Measurements from ENCODE around the gene UTS2. TPM values are rescaled to one million over a fixed set of nuclear protein-coding genes. Genes with fewer than 3 reads are reported as not detected.

The UTS2 gene
- total and polyA plus RNA-seq, 2 of the 8 experiments (the other 6 are each of a cell fraction or from before 2014, with no cell fraction given), result not detected

GRCh38 chr1:7869136-7869920 is 16.5 kb upstream of the UTS2 start:
- H3K79me2 ChIP-seq (ENCODE audit: control insufficient read depth in 1 of 2, insufficient read depth in 2 of 2, low read length in 2 of 2), result no peaks in the 10 kb centered on the region
- 92% methylated on average over 16 of the region's 16 CpGs; no CpG with 5 or more reads in 1 of the 2 experiments for WGBS, 2 experiments (ENCODE audit: extremely low coverage in 1 of 2, insufficient coverage in 1 of 2, insufficient read length in 1 of 2, insufficient replicate concordance in 2 of 2, low coverage in 1 of 2, low lambda C conversion rate in 2 of 2, missing lambda C conversion rate in 1 of 2)
- H3K23me2 ChIP-seq (ENCODE audit: low read depth, low read length), result no peaks in the 10 kb centered on the region

More at GRCh38 chr1:7869136-7869920, 16.5 kb upstream of the UTS2 start:
- no peak overlapping the region for H2BK5ac ChIP-seq (ENCODE audit: low read depth, low read length)
- H4K20me1 ChIP-seq (replicated peaks in 1 of 2; ENCODE audit: control insufficient read depth in 1 of 2, insufficient read depth in 2 of 2, low read length in 2 of 2), result no peaks in the 10 kb centered on the region
- H3K14ac ChIP-seq (ENCODE audit: insufficient read length), result no peak overlapping the region
- no peak overlapping the region for H3K23ac ChIP-seq (ENCODE audit: insufficient read length)
- FAIRE-seq, result no peak
- no peaks in the 10 kb centered on the region for H3K27me3 ChIP-seq (replicated peaks in 1 of 4; ENCODE audit: control insufficient read depth in 3 of 4, extremely low read depth in 1 of 4, insufficient read depth in 3 of 4, low read length in 3 of 4)
- H2BK12ac ChIP-seq (ENCODE audit: low read depth, low read length), result no peak overlapping the region
- H3K18ac ChIP-seq (ENCODE audit: extremely low read depth, low read length), result no peak overlapping the region
- H2BK20ac ChIP-seq (ENCODE audit: low read length), result no peak overlapping the region
- TF ChIP-seq FOSL1 (IDR thresholded peaks at IDR 0.05; ENCODE audit: insufficient read depth, low read depth, low read length), result no peak
- no peaks in the 10 kb centered on the region for H3K9me3 ChIP-seq (ENCODE audit: insufficient read depth in 2 of 2, low read depth in 1 of 2, low read length in 1 of 2)
- no peak overlapping the region for H2BK15ac ChIP-seq (ENCODE audit: low read length)
- H3K9ac ChIP-seq (replicated peaks in 1 of 4; ENCODE audit: extremely low read depth in 1 of 4, low read depth in 3 of 4, low read length in 3 of 4), result no peak overlapping the region
- H3K79me1 ChIP-seq (ENCODE audit: low read depth, low read length), result no peaks in the 10 kb centered on the region
- H4K8ac ChIP-seq (ENCODE audit: extremely low read depth, insufficient read depth, low read length), result no peak overlapping the region
- no peaks in the 10 kb centered on the region; a peak in 1 of 8 replicates for H3K36me3 ChIP-seq (ENCODE audit: control insufficient read depth in 2 of 4, insufficient read depth in 4 of 4, low read length in 3 of 4)
- H3K4ac ChIP-seq (replicated peaks; ENCODE audit: insufficient read length, low read depth, low read length), result no peak overlapping the region
- no peak overlapping the region for H3K4me3 ChIP-seq (ENCODE audit: extremely low read depth in 1 of 4, insufficient read depth in 2 of 4, low read depth in 3 of 4, low read length in 4 of 4)
- ChIA-PET CTCF (ENCODE audit: partially characterized antibody) (interaction anchor here (1.2 to 1.5 kb wide), 3 partner anchors 10 to 100 kb away, joined by 3 to 5 read pairs (median 5); no protein-coding TSS in a partner anchor), POLR2A (ENCODE audit: partially characterized antibody) (interaction anchor here (0.6 kb wide), 1 partner anchor 17 kb away, joined by 4 read pairs; no protein-coding TSS in a partner anchor)
- DNase-seq (ENCODE audit: low read depth in 1 of 2, low spot score in 2 of 2), result no peak
- no peak overlapping the region for H3K27ac ChIP-seq (ENCODE audit: low read depth, low read length)
- H4K91ac ChIP-seq (replicated peaks; ENCODE audit: insufficient read length, low read length), result no peak overlapping the region
- no peak overlapping the region for H2BK120ac ChIP-seq (replicated peaks; ENCODE audit: low read depth, low read length)
- H2AFZ ChIP-seq (ENCODE audit: low read length), result no peak overlapping the region
- no peak overlapping the region for H2AK5ac ChIP-seq (ENCODE audit: low read depth, low read length)
- H3K4me1 ChIP-seq (replicated peaks in 1 of 4; ENCODE audit: control insufficient read depth in 3 of 4, insufficient read depth in 4 of 4, low read length in 3 of 4), result no peaks in the 10 kb centered on the region
- no peak overlapping the region for H4K5ac ChIP-seq (ENCODE audit: insufficient read length, low read depth, low read length)
- no peak overlapping the region for H3K4me2 ChIP-seq (ENCODE audit: insufficient read depth in 1 of 2, low read depth in 2 of 2, low read length in 2 of 2)
- no peak overlapping the region for H3K56ac ChIP-seq (replicated peaks; ENCODE audit: insufficient read length, low read depth, low read length)
